Fibroblast of lung (primary cell): ENCODE data around the gene C15orf40.

Experiments used
- EZH2 ChIP-seq: IDR thresholded peaks from 2 replicates; pipeline ENCODE4 v1.5.1; 2012; ENCODE audit warnings: low read length, control low read depth, mild to moderate bottlenecking; ENCODE audit errors: missing control alignments
- TF ChIP-seq, protein P1 (sequence below), 2 donors: IDR thresholded peaks in 1 of 2; conservative IDR thresholded peaks in 1 of 2; 1 replicate in 1 of 2; 2 replicates in 1 of 2; pipeline ENCODE4 v1.5.1; 2011 to 2012; ENCODE audit warnings: low read length in 2 of 2, control low read depth in 1 of 2, inconsistent platforms in 1 of 2, low read depth in 1 of 2, mild to moderate bottlenecking in 1 of 2

DNA sequence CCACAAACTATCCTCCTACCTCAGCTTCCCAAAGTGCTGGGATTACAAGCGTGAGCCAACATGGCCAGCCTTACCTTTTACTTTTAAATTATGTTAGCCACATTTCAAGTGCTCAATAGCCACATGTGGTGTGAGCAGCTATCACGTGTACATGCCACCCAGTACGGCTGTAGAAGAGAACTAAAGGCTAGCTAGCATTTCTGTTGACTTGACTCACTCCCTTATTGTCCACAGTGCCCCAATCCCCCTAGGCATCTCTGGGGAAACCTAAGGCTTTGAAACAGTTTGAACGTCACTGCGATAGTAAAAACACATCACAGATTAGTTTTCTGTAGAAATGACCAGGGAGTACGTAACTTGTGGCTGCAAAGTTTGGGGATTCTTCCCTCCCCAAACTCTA lies 12.0 kb downstream of the C15orf40 start:
- TF ChIP-seq, protein P1, sequence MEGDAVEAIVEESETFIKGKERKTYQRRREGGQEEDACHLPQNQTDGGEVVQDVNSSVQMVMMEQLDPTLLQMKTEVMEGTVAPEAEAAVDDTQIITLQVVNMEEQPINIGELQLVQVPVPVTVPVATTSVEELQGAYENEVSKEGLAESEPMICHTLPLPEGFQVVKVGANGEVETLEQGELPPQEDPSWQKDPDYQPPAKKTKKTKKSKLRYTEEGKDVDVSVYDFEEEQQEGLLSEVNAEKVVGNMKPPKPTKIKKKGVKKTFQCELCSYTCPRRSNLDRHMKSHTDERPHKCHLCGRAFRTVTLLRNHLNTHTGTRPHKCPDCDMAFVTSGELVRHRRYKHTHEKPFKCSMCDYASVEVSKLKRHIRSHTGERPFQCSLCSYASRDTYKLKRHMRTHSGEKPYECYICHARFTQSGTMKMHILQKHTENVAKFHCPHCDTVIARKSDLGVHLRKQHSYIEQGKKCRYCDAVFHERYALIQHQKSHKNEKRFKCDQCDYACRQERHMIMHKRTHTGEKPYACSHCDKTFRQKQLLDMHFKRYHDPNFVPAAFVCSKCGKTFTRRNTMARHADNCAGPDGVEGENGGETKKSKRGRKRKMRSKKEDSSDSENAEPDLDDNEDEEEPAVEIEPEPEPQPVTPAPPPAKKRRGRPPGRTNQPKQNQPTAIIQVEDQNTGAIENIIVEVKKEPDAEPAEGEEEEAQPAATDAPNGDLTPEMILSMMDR (conservative IDR thresholded peaks at IDR 0.05 in 1 of 2, IDR thresholded peaks at IDR 0.05 in 1 of 2; ENCODE audit: low read depth in 1 of 2, low read length in 2 of 2), result no peak
- TF ChIP-seq EZH2, result no peak
